Measurements from ENCODE around the gene PLPPR3. TPM values are rescaled to one million over a fixed set of nuclear protein-coding genes. Genes with fewer than 3 reads are reported as not detected.

Gene PLPPR3
- total RNA-seq, 1 donor from 2014 or later: 0.75 TPM

GRCh38 chr19:789701-790060 lies 32.1 kb downstream of the PLPPR3 start:
- no peak overlapping the region for H3K4me3 ChIP-seq (ENCODE audit: low read depth, low read length)
- no peak for TF ChIP-seq CTCF (conservative IDR thresholded peaks at IDR 0.05; ENCODE audit: low read depth, low read length)
- no peak for DNase-seq (ENCODE audit: low read depth)

- no peak overlapping the region for H3K4me3 ChIP-seq (ENCODE audit: low read depth, low read length)
- TF ChIP-seq CTCF (conservative IDR thresholded peaks at IDR 0.05; ENCODE audit: low read depth, low read length): no peak
- DNase-seq (ENCODE audit: low read depth): no peak
These were observed 32.6 kb downstream of the PLPPR3 start for GRCh38 chr19:788983-789700.

- H3K4me3 ChIP-seq (ENCODE audit: low read depth, low read length): no peak overlapping the region
- TF ChIP-seq CTCF (conservative IDR thresholded peaks at IDR 0.05; ENCODE audit: low read depth, low read length): no peak
- DNase-seq (ENCODE audit: low read depth): no peak
These were observed 33.1 kb downstream of the PLPPR3 start for GRCh38 chr19:788686-788982.

- TF ChIP-seq CTCF (conservative IDR thresholded peaks at IDR 0.05; ENCODE audit: low read depth, low read length): no peak
- no peak overlapping the region for H3K4me3 ChIP-seq (ENCODE audit: low read depth, low read length)
- DNase-seq (ENCODE audit: low read depth): no peak
These were observed 34.2 kb downstream of the PLPPR3 start for GRCh38 chr19:787536-787935.

- DNase-seq (ENCODE audit: low read depth): no peak
- H3K4me3 ChIP-seq (ENCODE audit: low read depth, low read length): no peak overlapping the region
- TF ChIP-seq CTCF (conservative IDR thresholded peaks at IDR 0.05; ENCODE audit: low read depth, low read length): no peak
These were observed 37.2 kb downstream of the PLPPR3 start for GRCh38 chr19:784541-784940.

GRCh38 chr19:782878-783668 lies 38.7 kb downstream of the PLPPR3 start:
- peak overlapping the region; percentile 39 for H3K4me3 ChIP-seq (ENCODE audit: low read depth, low read length)
- no peak for DNase-seq (ENCODE audit: low read depth)
- no peak for TF ChIP-seq CTCF (conservative IDR thresholded peaks at IDR 0.05; ENCODE audit: low read depth, low read length)

Data from epithelial cell of proximal tubule (primary cell).